Ovary (tissue), 9 donors: ENCODE data around the gene ANXA11. TPM values are rescaled to one million over a fixed set of nuclear protein-coding genes. Genes with fewer than 3 reads are reported as not detected.

ENCODE experiments used
- DNase-seq, 5 donors: peaks; one replicate each; pipeline ENCODE4 v3.0.0-alpha.2; 2019 to 2020
- H3K27ac ChIP-seq, 2 donors: fragments of 200-600 bp; one replicate each; pipeline versions ENCODE4 v1.5.1 to v1.8.0; 2019 to 2022
- H3K27me3 ChIP-seq: fragments of 200-600 bp; one replicate; pipeline ENCODE4 v1.8.0; 2022
- H3K36me3 ChIP-seq: fragments of 200-600 bp; sonication (generic); one replicate; pipeline ENCODE4 v1.5.1; 2019
- H3K4me1 ChIP-seq: one replicate; pipeline ENCODE4 v1.8.1; 2013; ENCODE audit warnings: mild to moderate bottlenecking, moderate library complexity; ENCODE audit not compliant: insufficient read depth
- H3K4me3 ChIP-seq: fragments of 200-600 bp; sonication (generic); one replicate; pipeline ENCODE4 v1.5.1; 2017
- H3K9me3 ChIP-seq, 2 donors: fragments of 200-600 bp in 1 of 2; sonication (generic) in 1 of 2; one replicate each; pipeline versions ENCODE4 v1.5.1 to v1.8.1; 2013 to 2019; ENCODE audit warnings: mild to moderate bottlenecking in 1 of 2, moderate library complexity in 1 of 2
- EP300 ChIP-seq: sonication (generic); formaldehyde crosslinking; IDR thresholded peaks from one replicate; pipeline ENCODE4 v1.6.1; 2017; ENCODE audit warnings: antibody characterized with exemption
- POLR2A ChIP-seq: fragments of 450-650 bp; IDR thresholded peaks from one replicate; pipeline ENCODE4 v1.6.1; 2017; ENCODE audit warnings: antibody characterized with exemption, mild to moderate bottlenecking, moderate library complexity
- WGBS, 3 donors: extraction: QIAGEN DNeasy Blood & Tissue Kit in 1 of 3; methylation state at CpG; one replicate each; pipeline versions ENCODE4 v1.1.5 to v1.1.7; 2013 to 2017; 5-methylcytosine and 5-hydroxymethylcytosine counted together
- intact Hi-C, 4 donors: fragments of 100-400 bp; cut with DNase I; formaldehyde crosslinking; loops; one replicate each; pipeline versions ENCODE4 v1.11.0 to v1.15.1; 2022 to 2023
- polyA plus RNA-seq, 2 donors: library from polyadenylated mRNA; stranded (reverse); fragments of 200-250 nt in 1 of 2; fragments of 350-450 nt in 1 of 2; fragmentation: Illumina TruSeq in 1 of 2; extraction: RNeasy Lipid Tissue Mini Kit (QIAGEN cat#74804) in 1 of 2; gene quantifications; one replicate each; pipeline ENCODE4 v1.2.3, GENCODE V29; 2013 to 2014
- total RNA-seq, 7 donors: library from RNA; depleted of rRNA in 2 of 7; stranded (reverse); fragments of >200 nt in 2 of 7; fragmentation: NEBNext Ultra II Directional in 3 of 7; extraction: Animal tissue kit (Norgen Biotek cat#: 25700) in 3 of 7; gene quantifications; one replicate each; pipeline versions ENCODE4 v1.1.0 to v1.2.4, GENCODE V29; 2016 to 2023
- TF ChIP-seq, protein P1 (sequence below), 3 donors: fragments of 450-650 bp in 2 of 3; fragments of 200-600 bp in 1 of 3; IDR thresholded peaks; one replicate each; pipeline versions ENCODE4 v1.5.1 to v1.8.0; 2016 to 2022; ENCODE audit warnings: antibody characterized with exemption in 3 of 3, mild to moderate bottlenecking in 1 of 3
- donor health status: DM: no; HTN: no; CAD: no; lungs with moderate emphysema.
- donor health status: DM: no; HTN: no; CAD: no.
- donor health status: Bipolar disorder and iron deficiency.
- donor health status: DM: yes; HTN: yes; CAD: no.
- donor health status: DM: no; HTN: no; CAD: no.
- donor health status: DM: yes; HTN: yes; CAD: no.

The ANXA11 gene
- total and polyA plus RNA-seq, 9 donors = 44.2 to 372 (median 137) TPM

DNA sequence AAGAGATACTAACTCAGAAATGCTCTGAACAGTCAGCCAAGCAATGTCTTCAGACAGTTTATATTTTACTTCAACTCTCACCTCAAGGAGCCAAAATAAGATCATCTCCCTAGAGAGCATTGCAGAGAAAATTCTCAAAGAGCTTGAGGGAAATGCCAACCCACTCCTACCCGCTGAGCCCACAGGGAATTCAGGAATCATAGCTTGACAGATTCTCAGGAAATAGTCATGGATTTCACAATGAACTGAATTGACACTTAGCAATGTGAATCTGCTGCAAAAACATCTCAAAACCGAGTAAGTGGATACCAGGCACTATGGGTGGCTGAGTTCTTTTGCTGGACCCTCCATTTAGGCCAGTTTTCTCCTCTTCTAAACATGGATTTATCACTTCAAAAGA is 82.6 kb downstream of the ANXA11 start:
- intact Hi-C loops = no loop called here
- no peaks in the 10 kb centered on the region for H3K27me3 ChIP-seq
- H3K27ac ChIP-seq = no peak overlapping the region
- H3K9me3 ChIP-seq = no peaks in the 10 kb centered on the region
- H3K4me3 ChIP-seq = no peak overlapping the region
- WGBS, 3 donors = 67 to 79% (median 67%) methylated on average over 2 of the region's 2 CpGs
- TF ChIP-seq, protein P1, sequence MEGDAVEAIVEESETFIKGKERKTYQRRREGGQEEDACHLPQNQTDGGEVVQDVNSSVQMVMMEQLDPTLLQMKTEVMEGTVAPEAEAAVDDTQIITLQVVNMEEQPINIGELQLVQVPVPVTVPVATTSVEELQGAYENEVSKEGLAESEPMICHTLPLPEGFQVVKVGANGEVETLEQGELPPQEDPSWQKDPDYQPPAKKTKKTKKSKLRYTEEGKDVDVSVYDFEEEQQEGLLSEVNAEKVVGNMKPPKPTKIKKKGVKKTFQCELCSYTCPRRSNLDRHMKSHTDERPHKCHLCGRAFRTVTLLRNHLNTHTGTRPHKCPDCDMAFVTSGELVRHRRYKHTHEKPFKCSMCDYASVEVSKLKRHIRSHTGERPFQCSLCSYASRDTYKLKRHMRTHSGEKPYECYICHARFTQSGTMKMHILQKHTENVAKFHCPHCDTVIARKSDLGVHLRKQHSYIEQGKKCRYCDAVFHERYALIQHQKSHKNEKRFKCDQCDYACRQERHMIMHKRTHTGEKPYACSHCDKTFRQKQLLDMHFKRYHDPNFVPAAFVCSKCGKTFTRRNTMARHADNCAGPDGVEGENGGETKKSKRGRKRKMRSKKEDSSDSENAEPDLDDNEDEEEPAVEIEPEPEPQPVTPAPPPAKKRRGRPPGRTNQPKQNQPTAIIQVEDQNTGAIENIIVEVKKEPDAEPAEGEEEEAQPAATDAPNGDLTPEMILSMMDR (IDR thresholded peaks at IDR 0.05) = no peak
- TF ChIP-seq POLR2A = no peak
- TF ChIP-seq EP300 = no peak
- DNase-seq = no peak
- H3K4me1 ChIP-seq = no peaks in the 10 kb centered on the region
- H3K36me3 ChIP-seq = no peaks in the 10 kb centered on the region

DNA sequence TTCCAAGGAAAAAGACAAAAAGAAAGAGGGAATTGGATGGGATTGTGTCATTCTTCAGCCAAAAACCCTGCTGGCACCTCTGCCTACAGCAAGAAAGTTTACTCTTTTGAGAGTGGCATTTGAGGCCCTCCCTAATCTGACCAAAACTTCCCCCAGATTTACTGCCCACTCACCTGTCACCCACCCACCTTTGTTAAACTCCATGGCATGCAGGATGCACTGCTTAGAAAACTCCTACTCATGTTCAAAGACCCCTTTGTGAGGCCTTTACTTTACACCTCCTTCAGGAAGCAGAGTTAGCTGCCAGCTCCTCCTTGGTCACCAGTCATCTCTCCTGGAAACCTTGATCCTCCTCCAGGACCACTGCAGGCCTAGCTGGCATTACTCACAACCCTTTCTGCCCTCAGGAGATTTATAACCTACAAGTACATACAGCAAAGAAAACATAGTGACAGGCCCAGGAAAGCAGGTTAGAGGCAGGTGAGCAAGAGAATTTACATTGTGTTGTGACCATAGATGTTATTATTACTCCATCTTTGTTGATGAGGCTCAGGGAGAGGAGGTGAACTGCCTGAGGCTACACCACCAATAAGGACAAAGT is 83.1 kb downstream of the ANXA11 start:
- no peak overlapping the region for H3K27ac ChIP-seq
- intact Hi-C loops = no loop called here
- no peaks in the 10 kb centered on the region for H3K9me3 ChIP-seq
- H3K4me3 ChIP-seq = no peak overlapping the region
- no peak for DNase-seq
- no peaks in the 10 kb centered on the region for H3K27me3 ChIP-seq
- TF ChIP-seq EP300 (no peak), POLR2A (no peak)
- TF ChIP-seq, protein P1 (IDR thresholded peaks at IDR 0.05) = no peak
- no peaks in the 10 kb centered on the region for H3K36me3 ChIP-seq
- no peaks in the 10 kb centered on the region for H3K4me1 ChIP-seq

DNA sequence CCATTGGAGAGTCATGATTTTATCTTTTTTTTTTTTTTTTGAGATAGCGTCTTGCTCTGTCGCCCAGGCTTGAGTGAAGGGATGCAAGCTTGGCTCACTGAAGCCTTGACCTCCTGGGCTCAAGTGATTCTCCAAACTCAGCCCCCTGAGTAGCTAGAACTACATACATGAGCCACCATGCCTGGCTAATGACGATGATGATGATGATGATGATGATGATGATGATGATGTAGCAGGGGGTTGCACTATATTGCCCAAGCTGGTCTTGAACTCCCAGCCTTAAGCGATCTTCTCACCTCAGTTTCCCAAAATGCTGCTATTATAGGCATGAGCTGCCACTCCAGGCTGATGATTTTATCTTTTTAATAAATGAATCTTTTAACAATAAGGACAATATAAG is 86.7 kb downstream of the ANXA11 start:
- H3K4me1 ChIP-seq = no peaks in the 10 kb centered on the region
- no peak overlapping the region for H3K27ac ChIP-seq
- H3K27me3 ChIP-seq = no peaks in the 10 kb centered on the region
- H3K4me3 ChIP-seq = no peak overlapping the region
- no peak for DNase-seq
- WGBS, 3 donors = 74 to 86% (median 84%) methylated on average over 4 of the region's 4 CpGs
- TF ChIP-seq, protein P1 (IDR thresholded peaks at IDR 0.05) = no peak
- TF ChIP-seq POLR2A = no peak
- TF ChIP-seq EP300 = no peak
- no peaks in the 10 kb centered on the region for H3K9me3 ChIP-seq
- no peaks in the 10 kb centered on the region for H3K36me3 ChIP-seq
- intact Hi-C loops = no loop called here

DNA sequence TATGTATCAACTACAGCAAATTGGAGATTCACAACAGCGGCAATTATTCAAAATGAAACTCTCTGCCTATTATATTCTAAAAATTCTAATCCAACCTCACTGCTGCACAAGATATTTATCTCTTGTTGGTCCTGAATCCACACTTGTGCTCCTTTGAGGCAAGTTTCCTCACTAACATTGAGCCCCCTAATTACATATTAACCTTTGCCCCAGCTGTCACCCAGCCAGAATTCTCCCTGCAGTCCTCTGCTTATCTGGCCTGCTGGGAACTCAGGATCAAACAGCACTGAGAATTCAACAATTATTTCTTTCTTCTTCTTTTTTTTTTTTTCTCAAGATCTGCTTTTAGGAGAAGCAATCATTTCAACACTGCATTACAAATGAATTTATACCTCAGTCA is 94.4 kb downstream of the ANXA11 start:
- WGBS, 3 donors = 74 to 88% (median 80%) methylated on average over 1 of the region's 1 CpG
- H3K4me3 ChIP-seq = no peak overlapping the region
- intact Hi-C loops = no loop called here
- peak overlapping the region in 1 of 2 donors; percentile 28 for H3K27ac ChIP-seq
- DNase-seq = no peak
- no peaks in the 10 kb centered on the region for H3K27me3 ChIP-seq
- TF ChIP-seq POLR2A (no peak), EP300 (no peak)
- TF ChIP-seq, protein P1 (IDR thresholded peaks at IDR 0.05) = no peak
- H3K36me3 ChIP-seq = no peaks in the 10 kb centered on the region
- peaks cover 3% of the 10 kb centered on the region for H3K4me1 ChIP-seq
- H3K9me3 ChIP-seq = no peaks in the 10 kb centered on the region
